HG02981 (cell line): ENCODE measurements around the gene SRRM1.

ENCODE experiments used
- ATAC-seq: cut with Tn5 transposase; IDR thresholded peaks from one replicate; pipeline ENCODE4 v1.9.1; 2021; ENCODE audit warnings: mild to moderate bottlenecking, moderate library complexity; ENCODE audit not compliant: unreplicated experiment

Gene SRRM1

GRCh38 chr1:24642481-24643362, at the start of gene SRRM1:
Gene SRRM1 (plus strand): TSS chr1:24643302. CDS start chr1:24643327, 25 bp downstream.
- peak; percentile 91 for ATAC-seq

GRCh38 chr1:24594328-24594598, 48.8 kb upstream of the SRRM1 start:
- no peak for ATAC-seq

DNA sequence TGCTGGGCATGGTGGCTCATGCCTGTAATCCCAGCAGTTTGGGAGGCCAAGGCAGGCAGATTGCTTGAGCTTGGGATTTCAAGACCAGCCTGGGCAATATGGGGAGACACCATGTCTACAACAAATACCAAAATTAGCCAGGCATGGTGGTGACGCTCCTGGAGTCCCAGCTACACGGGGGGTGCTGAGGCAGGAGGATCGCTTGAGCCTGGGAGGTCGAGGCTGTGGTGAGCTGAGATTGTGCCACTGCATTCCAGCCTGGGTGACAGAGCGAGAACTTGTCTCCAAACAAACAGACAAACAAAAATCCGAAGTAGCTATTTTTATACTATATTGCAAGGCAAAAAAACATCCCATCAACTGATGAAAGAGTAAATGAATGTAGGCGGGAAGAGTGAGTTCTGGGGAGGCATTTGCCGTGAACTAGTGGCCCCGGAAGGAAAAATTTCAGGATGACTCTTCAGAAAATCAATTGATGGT, 46.7 kb upstream of the SRRM1 start:
- ATAC-seq = no peak

DNA sequence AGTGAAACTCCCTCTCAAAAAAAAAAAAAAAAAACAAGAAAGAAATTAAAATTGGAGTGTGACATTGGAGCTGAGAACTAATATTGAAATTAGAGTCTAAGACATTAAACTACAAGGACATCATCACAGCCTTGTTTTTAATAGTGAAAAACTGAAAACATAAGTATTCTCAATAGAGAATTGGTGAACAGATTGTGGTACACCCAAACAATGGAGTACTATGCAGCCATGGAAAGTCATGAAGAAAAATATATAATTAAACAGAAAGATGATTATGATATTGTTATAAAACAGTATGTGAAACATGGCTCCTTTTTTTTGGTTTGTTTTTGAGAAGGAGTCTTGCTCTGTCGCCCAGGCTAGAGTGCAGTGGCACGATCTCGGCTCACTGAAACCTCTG, 43.8 kb upstream of the SRRM1 start:
- ATAC-seq = no peak

GRCh38 chr1:24600551-24600950, 42.6 kb upstream of the SRRM1 start:
- ATAC-seq = no peak

GRCh38 chr1:24605534-24606295, 37.4 kb upstream of the SRRM1 start:
- no peak for ATAC-seq

DNA sequence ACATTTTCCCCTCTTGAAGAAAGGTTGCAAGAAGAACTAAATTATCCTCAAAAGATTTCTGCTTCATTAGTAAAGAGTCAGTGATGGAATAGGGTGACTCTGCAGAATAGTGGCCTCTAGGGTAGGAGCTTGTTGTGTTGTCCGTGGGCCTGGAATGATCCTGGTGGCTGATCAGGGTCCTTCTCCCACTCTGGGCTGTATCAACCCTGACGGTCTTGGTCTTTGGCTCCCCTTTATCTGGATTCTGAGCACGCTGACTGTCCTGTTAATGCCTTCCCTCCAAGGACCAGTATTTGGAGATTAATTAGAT, 36.9 kb upstream of the SRRM1 start:
- ATAC-seq = no peak

DNA sequence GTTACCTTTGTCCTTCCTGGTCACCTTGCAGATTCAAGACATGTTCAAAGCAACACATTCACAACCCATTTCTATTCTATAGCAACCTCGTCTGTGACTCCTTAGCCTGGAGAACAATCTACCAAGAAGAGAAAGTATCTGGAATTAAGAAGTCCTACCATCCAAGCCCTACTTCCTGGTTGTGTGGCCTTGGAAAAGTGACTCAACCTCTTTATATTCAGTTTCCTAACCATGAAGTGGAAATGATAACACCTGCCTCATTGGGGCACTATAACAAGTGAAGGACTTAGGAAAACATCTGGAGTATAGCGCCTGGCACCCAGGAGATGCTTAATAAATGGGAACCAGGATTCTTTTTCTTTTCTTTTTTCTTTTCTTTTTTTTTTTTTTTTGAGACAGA, 36.5 kb upstream of the SRRM1 start:
- no peak for ATAC-seq

DNA sequence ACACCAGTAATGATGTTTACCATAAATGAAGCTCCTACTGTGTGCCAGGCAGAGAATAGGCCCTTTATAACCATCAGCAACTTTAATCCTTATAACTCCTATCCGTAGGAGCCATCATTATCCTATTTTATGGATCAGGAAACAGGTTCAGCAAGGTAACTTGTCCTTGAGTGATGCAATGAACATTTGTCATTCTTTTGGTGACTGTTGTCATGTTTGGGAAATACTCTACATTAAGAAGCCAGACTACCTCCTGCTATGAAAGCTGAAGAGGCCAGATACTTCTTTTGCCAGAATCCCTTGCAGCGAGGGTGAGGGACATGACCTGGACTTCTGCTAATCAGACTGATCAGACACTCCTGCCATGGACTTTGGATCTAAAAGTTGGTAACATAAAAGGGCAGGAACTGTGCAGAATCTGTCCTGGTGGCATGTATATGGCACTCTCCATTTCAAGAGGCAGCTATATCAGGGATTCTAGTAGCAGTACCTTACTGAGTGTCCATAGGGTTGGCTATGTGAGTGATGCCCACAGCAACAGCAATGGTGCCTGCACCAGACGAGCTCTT, 33.1 kb upstream of the SRRM1 start:
- ATAC-seq = no peak

GRCh38 chr1:24619376-24619775, 23.7 kb upstream of the SRRM1 start:
- ATAC-seq = no peak

GRCh38 chr1:24620678-24621077, 22.4 kb upstream of the SRRM1 start:
- no peak for ATAC-seq

DNA sequence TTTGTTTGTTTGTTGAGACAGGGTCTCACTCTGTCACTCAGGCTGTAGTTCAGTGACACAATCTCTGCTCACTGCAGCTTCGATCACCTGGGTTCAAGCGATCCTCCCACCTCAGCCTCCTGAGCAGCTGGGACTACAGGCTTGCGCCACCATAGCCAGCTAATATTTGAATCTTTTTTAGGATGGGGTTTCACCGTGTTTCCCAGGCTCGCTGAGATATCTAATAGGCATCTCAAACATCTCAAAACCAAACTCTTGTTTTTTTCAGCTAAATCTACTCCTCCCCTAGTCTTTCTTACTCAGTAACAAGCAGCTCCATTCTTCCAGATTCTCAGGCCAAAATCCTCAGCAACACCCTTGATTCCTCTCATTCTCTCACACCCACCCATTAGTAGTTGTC, 22.0 kb upstream of the SRRM1 start:
- no peak for ATAC-seq

- no peak for ATAC-seq
These were observed 20.9 kb upstream of the SRRM1 start for GRCh38 chr1:24622218-24622617.

- ATAC-seq = no peak
These were observed 10.3 kb upstream of the SRRM1 start for GRCh38 chr1:24632832-24633175.

GRCh38 chr1:24635195-24635843, 7.8 kb upstream of the SRRM1 start:
- ATAC-seq = no peak

- ATAC-seq = no peak
These were observed 6.3 kb upstream of the SRRM1 start for GRCh38 chr1:24636661-24637357.

GRCh38 chr1:24639094-24639493, 4.0 kb upstream of the SRRM1 start:
- no peak for ATAC-seq

DNA sequence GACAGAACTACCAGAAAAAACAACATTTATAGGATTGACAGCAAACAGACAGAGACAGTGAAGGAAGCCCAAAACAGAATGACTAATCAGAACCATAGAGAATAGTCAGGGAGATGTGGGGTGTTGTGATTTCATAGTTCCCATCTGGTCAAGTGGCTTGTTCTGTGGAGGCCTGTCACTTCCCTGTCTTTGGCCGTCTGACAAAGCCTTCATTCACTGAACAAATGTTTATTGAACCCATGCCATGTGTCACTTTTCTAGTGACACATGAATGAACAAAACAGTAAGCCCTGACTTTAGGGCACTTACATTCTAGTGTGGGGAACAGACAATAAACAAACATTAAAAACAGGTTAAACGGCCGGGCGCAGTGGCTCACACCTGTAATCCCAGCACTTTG, 3.2 kb upstream of the SRRM1 start:
- no peak for ATAC-seq

- ATAC-seq = no peak
These were observed 2.8 kb upstream of the SRRM1 start for GRCh38 chr1:24640288-24640687.

DNA sequence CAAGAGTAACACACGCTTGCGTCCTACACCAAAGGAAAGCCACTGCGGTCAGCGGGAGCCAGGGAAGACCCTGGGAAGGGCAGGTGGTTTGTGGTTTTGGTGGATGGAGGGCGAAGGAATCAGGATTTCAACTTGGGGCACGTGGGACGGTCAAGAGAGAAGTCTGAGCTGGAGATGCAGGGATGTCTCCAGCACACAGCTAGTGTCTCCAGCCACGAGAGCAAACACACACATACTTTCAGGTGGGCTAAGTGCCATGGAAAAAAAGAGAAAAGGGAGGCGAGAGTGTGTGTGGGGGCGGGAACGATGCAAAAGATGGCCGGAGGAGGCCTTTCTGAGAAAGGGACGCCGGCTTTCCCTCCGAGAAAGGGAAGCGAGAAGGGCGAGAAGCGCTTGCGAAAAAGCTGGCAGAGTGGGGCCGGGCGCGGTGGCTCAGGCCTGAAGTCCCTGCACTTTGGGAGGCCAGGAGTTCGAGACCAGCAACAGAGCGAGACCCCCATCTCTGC, 1.4 kb upstream of the SRRM1 start:
- no peak for ATAC-seq
